Caco-2 (cell line): ENCODE data around the gene ACTG2. TPM values are rescaled to one million over a fixed set of nuclear protein-coding genes. Genes with fewer than 3 reads are reported as not detected.

Experiments
- BruUV-seq: library from RNA; stranded (reverse); fragments of 400-500 nt; replicated peaks from 2 replicates; lab custom pipeline; 2021; lab: Mats Ljungman, UMichigan
- CTCF ChIA-PET: fragments of 300-600 bp; sonication (Branson Sonifier 250); formaldehyde crosslinking; loops from one replicate; lab custom pipeline; 2022; ENCODE audit warnings: antibody characterized with exemption; lab: Charles Lee
- POLR2A ChIA-PET: fragments of 300-600 bp; sonication (Branson Sonifier 250); formaldehyde crosslinking; loops from one replicate; lab custom pipeline; 2022; ENCODE audit warnings: antibody characterized with exemption; lab: Charles Lee
- DNase-seq, 2 experiments: peaks; one replicate each; pipeline versions ENCODE4 v3.0.0 to v3.0.0-alpha.2; 2020 to 2022
- H3K27me3 ChIP-seq: replicated peaks from 2 replicates; pipeline ENCODE4 v1.6.0; 2011; ENCODE audit warnings: low read length; ENCODE audit not compliant: control insufficient read depth, insufficient read depth
- H3K36me3 ChIP-seq: 2 replicates; pipeline ENCODE4 v1.5.1; 2011; ENCODE audit warnings: low read length; ENCODE audit not compliant: control insufficient read depth, insufficient read depth
- H3K4me1 ChIP-seq: fragments of 250-450 bp; sonication (Bioruptor Pico); 2 replicates; pipeline ENCODE4 v1.5.1; 2020; ENCODE audit warnings: mild to moderate bottlenecking
- H3K4me3 ChIP-seq: 2 replicates; pipeline ENCODE4 v1.5.1; 2011; ENCODE audit warnings: low read depth, mild to moderate bottlenecking, control low read depth, low read length
- H3K9me3 ChIP-seq: fragments of 250-450 bp; sonication (Bioruptor Pico); 2 replicates; pipeline ENCODE4 v1.5.1; 2020; ENCODE audit warnings: mild to moderate bottlenecking, moderate library complexity
- H3K27ac Mint-ChIP-seq: one replicate; pipeline ENCODE4 v1.8.0; 2022; ENCODE audit warnings: mixed read lengths; ENCODE audit not compliant: unreplicated experiment
- H3K27me3 Mint-ChIP-seq: one replicate; pipeline ENCODE4 v1.8.0; 2022; ENCODE audit warnings: mixed read lengths; ENCODE audit not compliant: insufficient read depth, unreplicated experiment
- H3K36me3 Mint-ChIP-seq: one replicate; pipeline ENCODE4 v1.8.0; 2022; ENCODE audit warnings: mild to moderate bottlenecking, mixed read lengths; ENCODE audit not compliant: insufficient read depth, unreplicated experiment
- H3K4me1 Mint-ChIP-seq: one replicate; pipeline ENCODE4 v1.8.0; 2022; ENCODE audit warnings: low read depth, mixed read lengths; ENCODE audit not compliant: unreplicated experiment
- H3K4me3 Mint-ChIP-seq: one replicate; pipeline ENCODE4 v1.8.0; 2022; ENCODE audit warnings: mild to moderate bottlenecking, moderate library complexity, mixed read lengths; ENCODE audit not compliant: unreplicated experiment
- H3K9me3 Mint-ChIP-seq: one replicate; pipeline ENCODE4 v1.8.0; 2022; ENCODE audit warnings: mixed read lengths; ENCODE audit not compliant: unreplicated experiment
- CTCF ChIP-seq, 2 experiments: fragments of 200-600 bp in 1 of 2; IDR thresholded peaks; 1 replicate in 1 of 2; 2 replicates in 1 of 2; pipeline versions ENCODE4 v1.5.1 to v1.8.0; 2011 to 2022; ENCODE audit warnings: antibody characterized with exemption in 1 of 2, control low read depth in 1 of 2, inconsistent platforms in 1 of 2, low read depth in 1 of 2, low read length in 1 of 2, mild to moderate bottlenecking in 1 of 2, moderate library complexity in 1 of 2; ENCODE audit not compliant: insufficient read depth in 1 of 2, severe bottlenecking in 1 of 2, unreplicated experiment in 1 of 2
- intact Hi-C: fragments of 100-400 bp; cut with micrococcal nuclease; formaldehyde crosslinking; loops from one replicate; pipeline ENCODE4 v1.10.0; 2022; ENCODE audit not compliant: unreplicated experiment
- total RNA-seq: library from RNA; stranded (reverse); gene quantifications from 2 replicates; pipeline ENCODE4 v1.2.3, GENCODE V29; 2022

The ACTG2 gene
- total RNA-seq, 1 experiment from 2014 or later: 2.6 TPM

GRCh38 chr2:73913414-73914054 lies 20.7 kb downstream of the ACTG2 start:
- Mint-ChIP-seq H3K4me3 (no peak overlapping the region), H3K36me3 (no peaks in the 10 kb centered on the region), H3K27me3 (no peaks in the 10 kb centered on the region), H3K27ac (no peak overlapping the region), H3K4me1 (no peaks in the 10 kb centered on the region), H3K9me3 (no peaks in the 10 kb centered on the region)
- Histone ChIP-seq H3K4me1 (no peaks in the 10 kb centered on the region), H3K27me3 (no peaks in the 10 kb centered on the region), H3K36me3 (no peaks in the 10 kb centered on the region), H3K4me3 (no peak overlapping the region), H3K9me3 (no peaks in the 10 kb centered on the region)
- intact Hi-C loops: no loop called here
- POLR2A ChIA-PET: no interaction called here
- CTCF ChIA-PET: interaction anchor here (0.6 kb wide), 1 partner anchor 207 kb away, joined by 3 read pairs; no protein-coding TSS in a partner anchor
- BruUV-seq: no TSS peak
- DNase-seq: no peak
- no peak for TF ChIP-seq CTCF (IDR thresholded peaks at IDR 0.05; ENCODE audit: insufficient read depth in 1 of 2, low read depth in 1 of 2, low read length in 1 of 2, severe bottlenecking in 1 of 2, unreplicated experiment in 1 of 2)

- Histone ChIP-seq H3K4me1 (no peaks in the 10 kb centered on the region), H3K4me3 (no peak overlapping the region), H3K27me3 (no peaks in the 10 kb centered on the region), H3K9me3 (no peaks in the 10 kb centered on the region), H3K36me3 (no peaks in the 10 kb centered on the region)
- no peaks in the 10 kb centered on the region for H3K27me3 Mint-ChIP-seq
- H3K9me3 Mint-ChIP-seq: no peaks in the 10 kb centered on the region
- TF ChIP-seq CTCF (IDR thresholded peaks at IDR 0.05; ENCODE audit: insufficient read depth in 1 of 2, low read depth in 1 of 2, low read length in 1 of 2, severe bottlenecking in 1 of 2, unreplicated experiment in 1 of 2): no peak
- no peak overlapping the region for H3K4me3 Mint-ChIP-seq
- POLR2A ChIA-PET: no interaction called here
- no peak overlapping the region for H3K27ac Mint-ChIP-seq
- no TSS peak for BruUV-seq
- no peak for DNase-seq
- no peaks in the 10 kb centered on the region for H3K4me1 Mint-ChIP-seq
- intact Hi-C loops: no loop called here
- no peaks in the 10 kb centered on the region for H3K36me3 Mint-ChIP-seq
- CTCF ChIA-PET: no interaction called here
Measured at GRCh38 chr2:73914667-73915066, 21.9 kb downstream of the ACTG2 start.

- H3K9me3 ChIP-seq: no peaks in the 10 kb centered on the region
- Mint-ChIP-seq H3K4me3 (no peak overlapping the region), H3K4me1 (no peaks in the 10 kb centered on the region), H3K27ac (no peak overlapping the region), H3K36me3 (no peaks in the 10 kb centered on the region), H3K27me3 (no peaks in the 10 kb centered on the region), H3K9me3 (no peaks in the 10 kb centered on the region)
- intact Hi-C loops: no loop called here
- H3K27me3 ChIP-seq: no peaks in the 10 kb centered on the region
- no peak for DNase-seq
- POLR2A ChIA-PET: no interaction called here
- no peak overlapping the region for H3K4me3 ChIP-seq
- BruUV-seq: no TSS peak
- no peaks in the 10 kb centered on the region for H3K4me1 ChIP-seq
- TF ChIP-seq CTCF (IDR thresholded peaks at IDR 0.05; ENCODE audit: insufficient read depth in 1 of 2, low read depth in 1 of 2, low read length in 1 of 2, severe bottlenecking in 1 of 2, unreplicated experiment in 1 of 2): no peak
- CTCF ChIA-PET: no interaction called here
- no peaks in the 10 kb centered on the region for H3K36me3 ChIP-seq
Measured at GRCh38 chr2:73915437-73915993, 22.7 kb downstream of the ACTG2 start.
